Esophagus squamous epithelium (tissue), 5 donors: ENCODE results near the gene GAA. TPM values are rescaled to one million over a fixed set of nuclear protein-coding genes. Genes with fewer than 3 reads are reported as not detected.
"Not testable (repeated sequence)": the region's sequence is repeated elsewhere in the genome, so short reads cannot be mapped to it uniquely, and the experiment has no call there.

Experiments used
- DNase-seq: peaks from one replicate; lab custom pipeline; 2025; lab: John Stamatoyannopoulos, UW
- H3K27ac ChIP-seq, 4 donors: fragments of 200-600 bp; sonication (generic); one replicate each; pipeline ENCODE4 v1.5.1; 2016 to 2019; ENCODE audit warnings: mild to moderate bottlenecking in 1 of 4
- H3K27me3 ChIP-seq, 4 donors: fragments of 200-600 bp; sonication (generic); 1 replicate in 3 of 4; 2 replicates in 1 of 4; pipeline versions ENCODE4 v1.5.1 to v1.6.0; 2017 to 2021; ENCODE audit warnings: antibody characterized with exemption in 1 of 4
- H3K36me3 ChIP-seq, 3 donors: fragments of 200-600 bp; sonication (generic); one replicate each; pipeline ENCODE4 v1.5.1; 2016 to 2019
- H3K4me1 ChIP-seq, 3 donors: fragments of 200-600 bp; sonication (generic); one replicate each; pipeline ENCODE4 v1.5.1; 2017 to 2019
- H3K4me3 ChIP-seq, 4 donors: fragments of 200-600 bp; sonication (generic); 1 replicate in 3 of 4; 2 replicates in 1 of 4; pipeline ENCODE4 v1.5.1; 2016 to 2019; ENCODE audit warnings: mild to moderate bottlenecking in 2 of 4, moderate library complexity in 1 of 4
- H3K9me3 ChIP-seq, 3 donors: fragments of 200-600 bp; sonication (generic); one replicate each; pipeline ENCODE4 v1.5.1; 2016 to 2019
- CTCF ChIP-seq, 6 experiments: fragments of 450-650 bp in 4 of 6; fragments of 200-600 bp in 2 of 6; sonication (generic) in 2 of 6; IDR thresholded peaks; one replicate each; pipeline ENCODE4 v1.5.1; 2016 to 2019; ENCODE audit warnings: antibody characterized with exemption in 6 of 6, mild to moderate bottlenecking in 4 of 6, moderate library complexity in 4 of 6
- POLR2A ChIP-seq, 4 donors: fragments of 450-650 bp; IDR thresholded peaks; one replicate each; pipeline ENCODE4 v1.6.1; 2017; ENCODE audit warnings: antibody characterized with exemption in 4 of 4, mild to moderate bottlenecking in 4 of 4, moderate library complexity in 3 of 4
- WGBS, 2 donors: methylation state at CpG; one replicate each; pipeline ENCODE4 v1.1.5; 2018; 5-methylcytosine and 5-hydroxymethylcytosine counted together
- intact Hi-C: fragments of 100-400 bp; cut with DNase I; formaldehyde crosslinking; loops from one replicate; pipeline ENCODE4 v1.15.0; 2022
- total RNA-seq, 4 donors: library from RNA; depleted of rRNA; stranded (reverse); fragments of >200 nt; gene quantifications; one replicate each; pipeline ENCODE4 v1.1.0, GENCODE V29; 2016
- donor health status: DM: yes; HTN: yes; CAD: no.

The GAA gene
- total RNA-seq, 4 donors from 2014 or later, result 14.3 to 50.4 (median 28.7) TPM

DNA sequence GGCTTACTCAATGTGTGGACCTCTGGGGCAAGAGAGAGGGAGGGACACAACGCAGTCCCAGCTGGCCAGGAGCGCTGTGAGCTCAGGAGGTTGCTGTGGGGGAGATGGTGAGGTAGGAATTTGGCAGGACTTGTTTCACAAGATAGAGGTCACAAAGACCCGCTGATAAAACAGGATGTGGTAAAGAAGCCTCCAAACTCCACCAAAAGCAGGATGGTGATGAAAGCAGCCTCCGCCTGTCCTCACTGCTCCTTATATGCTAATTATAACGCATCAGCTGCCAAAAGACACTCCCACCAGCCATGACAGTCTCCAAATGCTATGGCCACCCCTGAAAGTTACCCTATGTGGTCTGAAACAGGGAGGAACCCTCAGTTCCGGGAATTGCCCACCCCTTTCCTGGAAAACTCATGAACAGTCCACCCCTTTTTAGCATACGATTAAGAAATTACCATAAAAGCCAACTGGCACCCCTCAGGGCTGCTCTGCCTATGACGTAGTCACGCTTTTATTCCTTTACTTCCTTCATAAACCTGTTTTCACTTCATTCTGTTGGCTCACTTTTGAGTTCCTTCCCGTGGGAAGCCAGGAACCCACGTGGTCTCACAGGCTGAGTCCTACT lies 50.8 kb downstream of the GAA start:
- 47 to 77% methylated on average over 10 of the region's 11 CpGs for WGBS, 2 donors
- peaks cover 0 to 35% (median 12%) of the 10 kb centered on the region in 3 donors for H3K4me1 ChIP-seq
- no peak overlapping the region for H3K4me3 ChIP-seq
- intact Hi-C loops, result no loop called here
- H3K27me3 ChIP-seq, result no peaks in the 10 kb centered on the region
- DNase-seq, result no peak
- no peak for TF ChIP-seq CTCF (IDR thresholded peaks at IDR 0.05)
- no peak for TF ChIP-seq POLR2A (IDR thresholded peaks at IDR 0.05)
- peak overlapping the region in 3 of 4 donors; percentile 4 to 33 (median 16) for H3K27ac ChIP-seq
- H3K9me3 ChIP-seq, result peaks cover 0 to 11% (median 11%) of the 10 kb centered on the region in 3 donors
- H3K36me3 ChIP-seq, result no peaks in the 10 kb centered on the region

- DNase-seq, result no peak
- H3K27me3 ChIP-seq, result no peaks in the 10 kb centered on the region
- intact Hi-C loops, result no loop called here
These were observed 51.6 kb downstream of the GAA start for GRCh38 chr17:80153004-80153403.

GRCh38 chr17:80154166-80154565 lies 52.8 kb downstream of the GAA start:
- intact Hi-C loops, result no loop called here
- H3K27ac ChIP-seq, result no peak overlapping the region
- DNase-seq, result no peak
- TF ChIP-seq CTCF (IDR thresholded peaks at IDR 0.05) (no peak), POLR2A (IDR thresholded peaks at IDR 0.05) (no peak)
- peaks cover 0 to 21% (median 2%) of the 10 kb centered on the region in 3 donors for H3K4me1 ChIP-seq
- no peaks in the 10 kb centered on the region for H3K36me3 ChIP-seq
- H3K4me3 ChIP-seq, result no peak overlapping the region
- peaks cover 0 to 11% (median 11%) of the 10 kb centered on the region in 3 donors for H3K9me3 ChIP-seq
- 82 to 91% methylated on average over 4 of the region's 5 CpGs for WGBS, 2 donors
- H3K27me3 ChIP-seq, result no peaks in the 10 kb centered on the region

More at GRCh38 chr17:80153004-80153403, 51.6 kb downstream of the GAA start:
- Histone ChIP-seq H3K27ac (no peak overlapping the region), H3K4me1 (peaks cover 0 to 32% (median 11%) of the 10 kb centered on the region in 3 donors), H3K9me3 (peaks cover 0 to 11% (median 11%) of the 10 kb centered on the region in 3 donors), H3K36me3 (no peaks in the 10 kb centered on the region), H3K4me3 (no peak overlapping the region)
- 85 to 93% methylated on average over 2 to 3 of the region's 3 CpGs for WGBS, 2 donors
- no peak for TF ChIP-seq POLR2A (IDR thresholded peaks at IDR 0.05)
- TF ChIP-seq CTCF (IDR thresholded peaks at IDR 0.05), result no peak

- DNase-seq, H3K27ac ChIP-seq, H3K27me3 ChIP-seq, intact Hi-C loops, H3K4me3 ChIP-seq, H3K36me3 ChIP-seq: not testable (repeated sequence)
- Histone ChIP-seq H3K9me3 (peaks cover 0 to 11% (median 11%) of the 10 kb centered on the region in 3 donors), H3K4me1 (peaks cover 0 to 11% (median 2%) of the 10 kb centered on the region in 3 donors)
- 19 to 43% methylated on average over 2 of the region's 2 CpGs for WGBS, 2 donors
These were observed 54.2 kb downstream of the GAA start for GRCh38 chr17:80155600-80155999.

DNA sequence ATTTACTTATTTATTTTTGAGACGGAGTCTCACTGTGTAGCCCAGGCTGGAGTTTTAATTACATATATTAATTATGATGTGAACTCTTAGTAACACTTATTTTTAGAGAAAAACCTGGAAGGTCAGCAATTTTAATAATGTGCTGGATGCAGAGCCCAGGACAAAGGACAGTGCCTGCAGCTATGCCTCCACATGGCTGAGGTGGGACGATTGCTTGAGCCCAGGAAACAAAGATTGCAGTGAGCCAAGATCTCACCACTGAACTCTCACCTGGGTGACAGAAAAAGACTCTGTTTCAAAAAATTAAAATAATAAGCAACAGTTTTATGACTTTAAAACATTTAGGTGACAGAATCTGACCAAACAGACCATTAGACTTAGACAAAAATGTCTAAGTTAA lies 57.5 kb downstream of the GAA start:
- Histone ChIP-seq H3K27me3 (no peaks in the 10 kb centered on the region), H3K9me3 (peaks cover 0 to 11% (median 11%) of the 10 kb centered on the region in 3 donors), H3K27ac (no peak overlapping the region), H3K4me1 (no peaks in the 10 kb centered on the region), H3K4me3 (no peak overlapping the region), H3K36me3 (no peaks in the 10 kb centered on the region)
- DNase-seq, result no peak
- no peak for TF ChIP-seq CTCF (IDR thresholded peaks at IDR 0.05)
- TF ChIP-seq POLR2A (IDR thresholded peaks at IDR 0.05), result no peak
- WGBS, 2 donors, result 58 to 63% methylated on average over 2 of the region's 2 CpGs
- intact Hi-C loops, result no loop called here
